Dedifferentiated amniotic fluid mesenchymal stem cell (primary cell): ENCODE data around the gene SLC28A2.

Experiments used
- DNase-seq: peaks from one replicate; pipeline ENCODE4 v3.0.0-alpha.2; 2016; ENCODE audit errors: extremely low spot score

Gene SLC28A2

DNA sequence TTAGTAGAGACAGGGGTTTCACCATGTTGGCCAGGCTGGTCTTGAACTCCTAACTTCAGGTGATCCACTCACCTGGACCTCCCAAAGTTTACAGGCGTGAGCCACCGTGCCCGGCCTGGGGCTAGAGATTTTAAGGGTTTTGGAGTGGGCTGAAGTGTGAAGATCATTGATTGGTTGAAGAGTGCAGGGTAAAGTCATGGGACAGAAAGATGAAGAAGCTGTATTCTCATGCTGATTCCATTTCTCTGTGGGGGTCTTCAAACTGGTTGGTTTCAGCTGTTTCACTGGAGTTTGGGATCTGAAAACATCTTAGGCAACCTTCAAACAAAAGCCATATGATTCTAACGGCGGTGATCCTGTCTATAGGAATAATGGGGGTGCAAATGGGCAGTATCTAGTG lies 74.2 kb downstream of the SLC28A2 start:
- no peak for DNase-seq

- DNase-seq, result no peak
These were observed 74.7 kb downstream of the SLC28A2 start for GRCh38 chr15:45326741-45327140.
